H1 (cell line): ENCODE measurements around the gene ATXN1L.

Source experiments
- BCL11A ChIP-seq, 2 experiments: IDR thresholded peaks; one replicate each; pipeline ENCODE4 v1.6.1; 2011; ENCODE audit warnings: low read depth in 2 of 2, low read length in 2 of 2, mild to moderate bottlenecking in 2 of 2
- CTCF ChIP-seq, 3 experiments: IDR thresholded peaks; 1 replicate in 2 of 3; 2 replicates in 1 of 3; pipeline versions ENCODE4 v1.5.1 to v1.6.1; 2011; ENCODE audit warnings: low read length in 3 of 3, mild to moderate bottlenecking in 3 of 3, inconsistent platforms in 2 of 3, low read depth in 1 of 3, moderate library complexity in 1 of 3; ENCODE audit not compliant: insufficient read depth in 1 of 3; ENCODE audit errors: control extremely low read depth in 1 of 3
- EZH2 ChIP-seq: fragments of 200-600 bp; sonication (generic); IDR thresholded peaks from 2 replicates; pipeline ENCODE4 v1.7.1; 2012; ENCODE audit warnings: low read depth, mild to moderate bottlenecking, moderate library complexity, low read length, inconsistent platforms; ENCODE audit not compliant: severe bottlenecking
- GTF2F1 ChIP-seq: IDR thresholded peaks from 2 replicates; pipeline ENCODE4 v1.6.1; 2012; ENCODE audit warnings: low read depth, low read length, improper control_type of control experiment, borderline replicate concordance
- POLR2A ChIP-seq, 2 experiments: IDR thresholded peaks; 1 replicate in 1 of 2; 2 replicates in 1 of 2; pipeline ENCODE4 v1.6.1; 2011; ENCODE audit warnings: low read depth in 2 of 2, low read length in 2 of 2, mild to moderate bottlenecking in 2 of 2; ENCODE audit errors: control extremely low read depth in 1 of 2
- POLR2AphosphoS5 ChIP-seq: IDR thresholded peaks from 2 replicates; pipeline ENCODE4 v1.6.1; 2011; ENCODE audit warnings: low read depth, low read length
- RFX5 ChIP-seq: IDR thresholded peaks from 2 replicates; pipeline ENCODE4 v1.6.1; 2011; ENCODE audit warnings: low read depth, low read length, improper control_type of control experiment, borderline replicate concordance
- ZNF274 ChIP-seq: IDR thresholded peaks from 2 replicates; pipeline ENCODE4 v1.7.0; 2012; ENCODE audit warnings: low read length, borderline replicate concordance; ENCODE audit errors: extremely low read depth
- TF ChIP-seq, protein P1 (sequence below): IDR thresholded peaks from 2 replicates; pipeline ENCODE4 v1.6.1; 2011; ENCODE audit warnings: low read depth, mild to moderate bottlenecking, low read length; ENCODE audit not compliant: insufficient read depth
- TF ChIP-seq, protein P2 (sequence below): IDR thresholded peaks from 2 replicates; pipeline ENCODE4 v1.6.1; 2011; ENCODE audit warnings: low read length, improper control_type of control experiment

DNA sequence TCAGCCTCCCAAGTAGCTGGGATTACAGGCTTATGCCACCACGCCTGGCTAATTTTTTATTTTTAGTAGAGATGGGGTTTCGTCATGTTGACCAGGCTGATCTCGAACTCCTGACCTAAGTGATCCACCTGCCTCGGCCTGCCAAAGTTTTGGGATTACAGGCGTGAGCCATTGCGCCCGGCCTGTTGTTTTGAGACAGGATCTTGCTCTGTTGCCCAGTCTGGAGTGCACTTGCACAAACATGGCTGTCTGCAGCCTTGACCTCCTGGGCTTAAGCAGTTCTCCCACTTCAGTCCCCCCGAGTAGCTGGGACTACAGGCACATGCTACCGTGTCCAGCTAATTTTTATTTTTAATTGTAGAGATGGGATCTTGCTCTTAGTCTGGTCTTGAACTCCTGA is 58.5 kb downstream of the ATXN1L start:
- no peak for TF ChIP-seq POLR2AphosphoS5
- TF ChIP-seq, protein P1, sequence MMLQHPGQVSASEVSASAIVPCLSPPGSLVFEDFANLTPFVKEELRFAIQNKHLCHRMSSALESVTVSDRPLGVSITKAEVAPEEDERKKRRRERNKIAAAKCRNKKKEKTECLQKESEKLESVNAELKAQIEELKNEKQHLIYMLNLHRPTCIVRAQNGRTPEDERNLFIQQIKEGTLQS: no peak
- TF ChIP-seq, protein P2, sequence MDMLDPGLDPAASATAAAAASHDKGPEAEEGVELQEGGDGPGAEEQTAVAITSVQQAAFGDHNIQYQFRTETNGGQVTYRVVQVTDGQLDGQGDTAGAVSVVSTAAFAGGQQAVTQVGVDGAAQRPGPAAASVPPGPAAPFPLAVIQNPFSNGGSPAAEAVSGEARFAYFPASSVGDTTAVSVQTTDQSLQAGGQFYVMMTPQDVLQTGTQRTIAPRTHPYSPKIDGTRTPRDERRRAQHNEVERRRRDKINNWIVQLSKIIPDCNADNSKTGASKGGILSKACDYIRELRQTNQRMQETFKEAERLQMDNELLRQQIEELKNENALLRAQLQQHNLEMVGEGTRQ: no peak
- no peak for TF ChIP-seq GTF2F1
- no peak for TF ChIP-seq RFX5
- no peak for TF ChIP-seq CTCF (IDR thresholded peaks at IDR 0.05; ENCODE audit: control extremely low read depth in 1 of 3, insufficient read depth in 1 of 3, low read depth in 1 of 3, low read length in 3 of 3)
- TF ChIP-seq ZNF274: no peak
- no peak for TF ChIP-seq EZH2
- TF ChIP-seq POLR2A (IDR thresholded peaks at IDR 0.05; ENCODE audit: control extremely low read depth in 1 of 2, low read depth in 2 of 2, low read length in 2 of 2): no peak
- TF ChIP-seq BCL11A (IDR thresholded peaks at IDR 0.05; ENCODE audit: low read depth in 2 of 2, low read length in 2 of 2): no peak
